Mesodermal cell (in vitro differentiated cells): ENCODE measurements around the gene ANP32B.
"Not testable (repeated sequence)": the region's sequence is repeated elsewhere in the genome, so short reads cannot be mapped to it uniquely, and the experiment has no call there.

Source experiments
- H3K27ac ChIP-seq: 2 replicates; pipeline ENCODE4 v1.7.0; 2013; ENCODE audit warnings: mild to moderate bottlenecking, low read depth, low read length, moderate library complexity; ENCODE audit not compliant: severe bottlenecking
- H3K36me3 ChIP-seq: 2 replicates; pipeline ENCODE4 v1.7.1; 2013; ENCODE audit warnings: mild to moderate bottlenecking, low read length, moderate library complexity; ENCODE audit not compliant: control insufficient read depth, insufficient read depth
- H3K4me1 ChIP-seq: one replicate; pipeline ENCODE4 v1.7.1; 2013; ENCODE audit warnings: mild to moderate bottlenecking, low read length; ENCODE audit not compliant: insufficient read depth, control insufficient read depth, poor library complexity, severe bottlenecking
- H3K4me3 ChIP-seq: 2 replicates; pipeline ENCODE4 v1.7.0; 2013; ENCODE audit warnings: low read length, control low read depth, mild to moderate bottlenecking; ENCODE audit not compliant: insufficient read depth, poor library complexity, severe bottlenecking; ENCODE audit errors: extremely low read depth
- H3K9me3 ChIP-seq: 2 replicates; pipeline ENCODE4 v1.7.1; 2013; ENCODE audit warnings: mild to moderate bottlenecking, low read length, moderate library complexity; ENCODE audit not compliant: control insufficient read depth
- WGBS, 2 experiments: methylation state at CpG; one replicate each; pipeline ENCODE4 v1.1.5; 2013; ENCODE audit warnings: missing lambda C conversion rate in 2 of 2; ENCODE audit not compliant: insufficient coverage in 2 of 2; 5-methylcytosine and 5-hydroxymethylcytosine counted together

The ANP32B gene

GRCh38 chr9:97963232-97963631, 19.9 kb upstream of the ANP32B start:
- H3K27ac ChIP-seq, result no peak overlapping the region

GRCh38 chr9:97964901-97965300, 18.2 kb upstream of the ANP32B start:
- H3K9me3 ChIP-seq, result no peaks in the 10 kb centered on the region
- no peaks in the 10 kb centered on the region for H3K36me3 ChIP-seq
- no peak overlapping the region for H3K4me3 ChIP-seq
- H3K4me1 ChIP-seq, result no peaks in the 10 kb centered on the region
- no peak overlapping the region for H3K27ac ChIP-seq

More at GRCh38 chr9:97963232-97963631, 19.9 kb upstream of the ANP32B start:
- Histone ChIP-seq H3K9me3 (no peaks in the 10 kb centered on the region), H3K4me3 (no peak overlapping the region), H3K4me1 (no peaks in the 10 kb centered on the region), H3K36me3 (no peaks in the 10 kb centered on the region)
- no CpG with 5 or more reads among the region's 2 CpGs for WGBS, 2 experiments

- H3K9me3 ChIP-seq, result no peaks in the 10 kb centered on the region
- no peaks in the 10 kb centered on the region for H3K4me1 ChIP-seq
- no peak overlapping the region for H3K4me3 ChIP-seq
- no peaks in the 10 kb centered on the region for H3K36me3 ChIP-seq
- no peak overlapping the region for H3K27ac ChIP-seq
- no CpG with 5 or more reads among the region's 1 CpG for WGBS, 2 experiments
Measured at GRCh38 chr9:97966493-97966892, 16.6 kb upstream of the ANP32B start.

- H3K4me1 ChIP-seq, result no peaks in the 10 kb centered on the region
- H3K36me3 ChIP-seq, result no peaks in the 10 kb centered on the region
- WGBS, 2 experiments, result 100% methylated on average over 1 to 2 of the region's 2 CpGs
- no peak overlapping the region for H3K4me3 ChIP-seq
- no peaks in the 10 kb centered on the region for H3K9me3 ChIP-seq
- H3K27ac ChIP-seq, result no peak overlapping the region
Measured at GRCh38 chr9:97969014-97969413, 14.1 kb upstream of the ANP32B start.

- H3K36me3 ChIP-seq, result no peaks in the 10 kb centered on the region
- H3K4me1 ChIP-seq, result no peaks in the 10 kb centered on the region
- no peaks in the 10 kb centered on the region for H3K9me3 ChIP-seq
- WGBS, 2 experiments, result 83 to 92% methylated on average over 2 to 3 of the region's 7 CpGs
- no peak overlapping the region for H3K4me3 ChIP-seq
- H3K27ac ChIP-seq, result no peak overlapping the region
Measured at GRCh38 chr9:97970165-97970564, 13.0 kb upstream of the ANP32B start.

- Histone ChIP-seq H3K27ac (no peak overlapping the region), H3K4me1 (no peaks in the 10 kb centered on the region), H3K4me3 (no peak overlapping the region), H3K9me3 (no peaks in the 10 kb centered on the region), H3K36me3 (no peaks in the 10 kb centered on the region)
- 75 to 84% methylated on average over 4 of the region's 4 CpGs for WGBS, 2 experiments
Measured at GRCh38 chr9:97972753-97973152, 10.4 kb upstream of the ANP32B start.

- H3K9me3 ChIP-seq, result no peaks in the 10 kb centered on the region
- H3K27ac ChIP-seq, result no peak overlapping the region
- WGBS, 2 experiments, result 67 to 80% methylated on average over 1 of the region's 1 CpG
- no peaks in the 10 kb centered on the region for H3K4me1 ChIP-seq
- H3K4me3 ChIP-seq, result no peak overlapping the region
- H3K36me3 ChIP-seq, result no peaks in the 10 kb centered on the region
Measured at GRCh38 chr9:97975376-97975775, 7.8 kb upstream of the ANP32B start.

- not testable (repeated sequence) for H3K9me3 ChIP-seq, H3K4me3 ChIP-seq, H3K27ac ChIP-seq, H3K4me1 ChIP-seq, H3K36me3 ChIP-seq
- WGBS, 2 experiments, result 92 to 93% methylated on average over 6 to 9 of the region's 10 CpGs
Measured at GRCh38 chr9:97976633-97977032, 6.5 kb upstream of the ANP32B start.

GRCh38 chr9:97978371-97979130, 4.6 kb upstream of the ANP32B start:
- H3K27ac ChIP-seq, result no peak overlapping the region
- no peaks in the 10 kb centered on the region for H3K9me3 ChIP-seq
- peaks cover 7% of the 10 kb centered on the region for H3K4me1 ChIP-seq
- 79% methylated on average over 2 to 3 of the region's 3 CpGs for WGBS, 2 experiments
- H3K36me3 ChIP-seq, result no peaks in the 10 kb centered on the region
- H3K4me3 ChIP-seq, result no peak overlapping the region

- Histone ChIP-seq H3K36me3 (no peaks in the 10 kb centered on the region), H3K4me3 (no peak overlapping the region), H3K27ac (no peak overlapping the region), H3K9me3 (no peaks in the 10 kb centered on the region), H3K4me1 (peaks cover 7% of the 10 kb centered on the region)
- WGBS, 2 experiments, result 97 to 100% methylated on average over 1 to 3 of the region's 7 CpGs
Measured at GRCh38 chr9:97979788-97980478, 3.2 kb upstream of the ANP32B start.

- 96 to 100% methylated on average over 1 to 3 of the region's 4 CpGs for WGBS, 2 experiments
- H3K4me3 ChIP-seq, result no peak overlapping the region
- H3K27ac ChIP-seq, result no peak overlapping the region
- peaks cover 7% of the 10 kb centered on the region for H3K4me1 ChIP-seq
- H3K36me3 ChIP-seq, result no peaks in the 10 kb centered on the region
- no peaks in the 10 kb centered on the region for H3K9me3 ChIP-seq
Measured at GRCh38 chr9:97980479-97980803, 2.7 kb upstream of the ANP32B start.
